ENCODE data around the gene RUNX1.

The RUNX1 gene

GRCh38 chr21:34830386-34831170, 218.5 kb downstream of the RUNX1 start:
- H3K27me3 ChIP-seq (ENCODE audit: control insufficient read depth, insufficient read depth, low read length) = no peaks in the 10 kb centered on the region
- H3K4me3 ChIP-seq (ENCODE audit: low read length) = no peak overlapping the region
- H3K9me3 ChIP-seq (replicated peaks; ENCODE audit: low read length) = no peaks in the 10 kb centered on the region
- no peak overlapping the region for H3K9ac ChIP-seq (ENCODE audit: low read depth, low read length)
- peaks cover 9% of the 10 kb centered on the region for H3K4me1 ChIP-seq (ENCODE audit: control insufficient read depth, insufficient read depth, low read length)
- peaks cover 91% of the 10 kb centered on the region for H3K36me3 ChIP-seq (ENCODE audit: insufficient read depth, low read length)
- no peak overlapping the region for H3K4me2 ChIP-seq (ENCODE audit: low read length)

- H3K4me2 ChIP-seq (ENCODE audit: low read length) = no peak overlapping the region
- H3K36me3 ChIP-seq (ENCODE audit: insufficient read depth, low read length) = peaks cover 87% of the 10 kb centered on the region
- H3K9ac ChIP-seq (ENCODE audit: low read depth, low read length) = no peak overlapping the region
- H3K4me3 ChIP-seq (ENCODE audit: low read length) = no peak overlapping the region
- no peaks in the 10 kb centered on the region for H3K27me3 ChIP-seq (ENCODE audit: control insufficient read depth, insufficient read depth, low read length)
- H3K4me1 ChIP-seq (ENCODE audit: control insufficient read depth, insufficient read depth, low read length) = peaks cover 6% of the 10 kb centered on the region
- no peaks in the 10 kb centered on the region for H3K9me3 ChIP-seq (replicated peaks; ENCODE audit: low read length)
Observed at GRCh38 chr21:34827445-34828235, 221.5 kb downstream of the RUNX1 start.

GRCh38 chr21:34826836-34827235, 222.3 kb downstream of the RUNX1 start:
- Histone ChIP-seq H3K27me3 (ENCODE audit: control insufficient read depth, insufficient read depth, low read length) (no peaks in the 10 kb centered on the region), H3K36me3 (ENCODE audit: insufficient read depth, low read length) (peaks cover 87% of the 10 kb centered on the region), H3K9ac (ENCODE audit: low read depth, low read length) (no peak overlapping the region), H3K4me2 (ENCODE audit: low read length) (no peak overlapping the region), H3K4me3 (ENCODE audit: low read length) (no peak overlapping the region), H3K4me1 (ENCODE audit: control insufficient read depth, insufficient read depth, low read length) (peaks cover 6% of the 10 kb centered on the region), H3K9me3 (replicated peaks; ENCODE audit: low read length) (no peaks in the 10 kb centered on the region)

DNA sequence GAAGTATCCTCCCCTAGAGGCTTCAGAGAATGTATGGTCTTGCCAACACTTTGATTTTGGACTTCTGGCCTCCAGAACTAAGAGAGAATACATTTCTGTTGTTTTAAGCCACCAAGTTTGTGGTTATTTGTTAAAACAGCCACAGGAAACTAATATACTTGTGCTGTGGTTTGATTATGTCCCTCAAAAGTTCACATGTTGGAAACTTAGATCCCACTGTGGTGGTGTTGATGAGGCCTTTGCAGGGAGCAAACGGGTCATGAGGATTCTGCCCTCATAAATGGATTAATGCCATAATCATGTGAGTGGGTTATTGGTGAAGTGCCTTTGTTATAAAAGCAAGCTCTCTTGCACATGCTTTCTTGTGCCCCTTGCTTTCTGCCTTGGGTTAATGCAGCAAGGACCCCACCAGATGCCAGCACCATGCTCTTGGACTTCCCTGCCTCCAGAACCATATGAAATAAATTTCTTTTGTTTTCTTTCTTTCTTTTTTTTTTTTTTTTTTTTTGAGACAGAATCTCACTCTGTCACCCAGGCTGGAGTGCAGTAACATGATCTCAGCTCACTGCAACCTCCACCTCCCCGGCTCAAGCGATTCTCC, 223.1 kb downstream of the RUNX1 start:
- H3K9me3 ChIP-seq (replicated peaks; ENCODE audit: low read length) = no peaks in the 10 kb centered on the region
- H3K4me1 ChIP-seq (ENCODE audit: control insufficient read depth, insufficient read depth, low read length) = peaks cover 6% of the 10 kb centered on the region
- no peaks in the 10 kb centered on the region for H3K27me3 ChIP-seq (ENCODE audit: control insufficient read depth, insufficient read depth, low read length)
- H3K4me3 ChIP-seq (ENCODE audit: low read length) = no peak overlapping the region
- H3K9ac ChIP-seq (ENCODE audit: low read depth, low read length) = no peak overlapping the region
- H3K36me3 ChIP-seq (ENCODE audit: insufficient read depth, low read length) = peaks cover 88% of the 10 kb centered on the region
- no peak overlapping the region for H3K4me2 ChIP-seq (ENCODE audit: low read length)

GRCh38 chr21:34825101-34825500, 224.0 kb downstream of the RUNX1 start:
- H3K9me3 ChIP-seq (replicated peaks; ENCODE audit: low read length) = no peaks in the 10 kb centered on the region
- H3K27me3 ChIP-seq (ENCODE audit: control insufficient read depth, insufficient read depth, low read length) = no peaks in the 10 kb centered on the region
- no peak overlapping the region for H3K4me3 ChIP-seq (ENCODE audit: low read length)
- H3K36me3 ChIP-seq (ENCODE audit: insufficient read depth, low read length) = peaks cover 88% of the 10 kb centered on the region
- no peak overlapping the region for H3K4me2 ChIP-seq (ENCODE audit: low read length)
- peaks cover 11% of the 10 kb centered on the region for H3K4me1 ChIP-seq (ENCODE audit: control insufficient read depth, insufficient read depth, low read length)
- H3K9ac ChIP-seq (ENCODE audit: low read depth, low read length) = no peak overlapping the region

GRCh38 chr21:34824314-34824713, 224.8 kb downstream of the RUNX1 start:
- H3K9ac ChIP-seq (ENCODE audit: low read depth, low read length) = no peak overlapping the region
- H3K4me2 ChIP-seq (ENCODE audit: low read length) = no peak overlapping the region
- no peaks in the 10 kb centered on the region for H3K9me3 ChIP-seq (replicated peaks; ENCODE audit: low read length)
- H3K36me3 ChIP-seq (ENCODE audit: insufficient read depth, low read length) = peaks cover 88% of the 10 kb centered on the region
- peaks cover 19% of the 10 kb centered on the region for H3K4me1 ChIP-seq (ENCODE audit: control insufficient read depth, insufficient read depth, low read length)
- no peaks in the 10 kb centered on the region for H3K27me3 ChIP-seq (ENCODE audit: control insufficient read depth, insufficient read depth, low read length)
- no peak overlapping the region for H3K4me3 ChIP-seq (ENCODE audit: low read length)

- Histone ChIP-seq H3K4me1 (ENCODE audit: control insufficient read depth, insufficient read depth, low read length) (peaks cover 19% of the 10 kb centered on the region), H3K4me2 (ENCODE audit: low read length) (no peak overlapping the region), H3K27me3 (ENCODE audit: control insufficient read depth, insufficient read depth, low read length) (no peaks in the 10 kb centered on the region), H3K4me3 (ENCODE audit: low read length) (no peak overlapping the region), H3K36me3 (ENCODE audit: insufficient read depth, low read length) (peaks cover 86% of the 10 kb centered on the region), H3K9me3 (replicated peaks; ENCODE audit: low read length) (no peaks in the 10 kb centered on the region), H3K9ac (ENCODE audit: low read depth, low read length) (no peak overlapping the region)
Observed at GRCh38 chr21:34822942-34823341, 226.2 kb downstream of the RUNX1 start.

DNA sequence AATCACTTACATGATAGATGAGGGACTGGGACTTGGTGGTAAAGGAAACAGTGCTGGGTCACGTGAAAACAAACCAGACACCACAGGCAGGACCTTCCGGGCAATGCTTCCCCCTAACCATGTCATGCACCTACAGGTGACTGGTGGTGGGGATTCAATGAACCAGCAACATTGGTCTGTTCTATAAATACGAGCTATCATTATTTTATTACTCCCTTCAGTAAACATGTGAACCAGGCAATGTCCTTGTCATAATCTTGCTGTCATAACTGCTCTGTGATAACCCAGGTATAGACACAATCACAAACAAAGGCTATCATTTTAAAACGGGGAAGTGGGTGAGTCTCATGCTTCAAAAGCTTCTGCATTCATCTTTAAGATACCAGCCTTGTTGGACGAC, 226.9 kb downstream of the RUNX1 start:
- Histone ChIP-seq H3K27me3 (ENCODE audit: control insufficient read depth, insufficient read depth, low read length) (no peaks in the 10 kb centered on the region), H3K4me1 (ENCODE audit: control insufficient read depth, insufficient read depth, low read length) (peaks cover 19% of the 10 kb centered on the region), H3K36me3 (ENCODE audit: insufficient read depth, low read length) (peaks cover 86% of the 10 kb centered on the region), H3K4me2 (ENCODE audit: low read length) (no peak overlapping the region), H3K9ac (ENCODE audit: low read depth, low read length) (no peak overlapping the region), H3K4me3 (ENCODE audit: low read length) (no peak overlapping the region), H3K9me3 (replicated peaks; ENCODE audit: low read length) (no peaks in the 10 kb centered on the region)

GRCh38 chr21:34821717-34822116, 227.4 kb downstream of the RUNX1 start:
- no peak overlapping the region for H3K4me2 ChIP-seq (ENCODE audit: low read length)
- no peak overlapping the region for H3K4me3 ChIP-seq (ENCODE audit: low read length)
- peaks cover 86% of the 10 kb centered on the region for H3K36me3 ChIP-seq (ENCODE audit: insufficient read depth, low read length)
- H3K9me3 ChIP-seq (replicated peaks; ENCODE audit: low read length) = no peaks in the 10 kb centered on the region
- no peak overlapping the region for H3K9ac ChIP-seq (ENCODE audit: low read depth, low read length)
- peaks cover 20% of the 10 kb centered on the region for H3K4me1 ChIP-seq (ENCODE audit: control insufficient read depth, insufficient read depth, low read length)
- H3K27me3 ChIP-seq (ENCODE audit: control insufficient read depth, insufficient read depth, low read length) = no peaks in the 10 kb centered on the region

- Histone ChIP-seq H3K9ac (ENCODE audit: low read depth, low read length) (no peak overlapping the region), H3K4me3 (ENCODE audit: low read length) (no peak overlapping the region), H3K27me3 (ENCODE audit: control insufficient read depth, insufficient read depth, low read length) (no peaks in the 10 kb centered on the region), H3K36me3 (ENCODE audit: insufficient read depth, low read length) (peaks cover 89% of the 10 kb centered on the region), H3K9me3 (replicated peaks; ENCODE audit: low read length) (no peaks in the 10 kb centered on the region), H3K4me1 (ENCODE audit: control insufficient read depth, insufficient read depth, low read length) (peaks cover 30% of the 10 kb centered on the region), H3K4me2 (ENCODE audit: low read length) (no peak overlapping the region)
Observed at GRCh38 chr21:34820051-34820450, 229.1 kb downstream of the RUNX1 start.

- Histone ChIP-seq H3K4me3 (ENCODE audit: low read length) (no peak overlapping the region), H3K9ac (ENCODE audit: low read depth, low read length) (no peak overlapping the region), H3K4me1 (ENCODE audit: control insufficient read depth, insufficient read depth, low read length) (peaks cover 35% of the 10 kb centered on the region), H3K9me3 (replicated peaks; ENCODE audit: low read length) (no peaks in the 10 kb centered on the region), H3K36me3 (ENCODE audit: insufficient read depth, low read length) (peaks cover 87% of the 10 kb centered on the region), H3K27me3 (ENCODE audit: control insufficient read depth, insufficient read depth, low read length) (no peaks in the 10 kb centered on the region), H3K4me2 (ENCODE audit: low read length) (no peak overlapping the region)
Observed at GRCh38 chr21:34819357-34819999, 229.6 kb downstream of the RUNX1 start.

All from skeletal muscle satellite cell (primary cell).